GM12878 (cell line): ENCODE measurements around the gene PRR12.

Experiments used
- CEBPB ChIP-seq, 2 experiments: fragments of 150-350 bp in 1 of 2; IDR thresholded peaks; 2 replicates each; pipeline ENCODE4 v1.6.1; 2012 to 2014; ENCODE audit warnings: low read depth in 2 of 2, low read length in 2 of 2, borderline replicate concordance in 1 of 2, inconsistent platforms in 1 of 2
- KDM1A ChIP-seq: fragments of 200-600 bp; sonication (generic); IDR thresholded peaks from 2 replicates; pipeline ENCODE4 v1.6.1; 2016; ENCODE audit warnings: borderline replicate concordance
- SMC3 ChIP-seq: IDR thresholded peaks from 2 replicates; pipeline ENCODE4 v1.6.1; 2011; ENCODE audit warnings: low read length, improper control_type of control experiment, borderline replicate concordance
- TCF3 ChIP-seq: IDR thresholded peaks from 2 replicates; pipeline ENCODE4 v1.6.1; 2012; ENCODE audit warnings: low read depth, mild to moderate bottlenecking, low read length, borderline replicate concordance; ENCODE audit not compliant: insufficient read depth
- ZSCAN29 ChIP-seq: fragments of 450-650 bp; IDR thresholded peaks from 2 replicates; pipeline ENCODE4 v1.6.1; 2017; ENCODE audit warnings: mild to moderate bottlenecking, moderate library complexity
- TF ChIP-seq, protein P1 (sequence below): IDR thresholded peaks from 2 replicates; pipeline ENCODE4 v1.6.1; 2011; ENCODE audit warnings: borderline replicate concordance, low read depth, mild to moderate bottlenecking, moderate library complexity, low read length; ENCODE audit not compliant: insufficient read depth, poor library complexity, severe bottlenecking
- TF ChIP-seq, protein P2 (sequence below), 3 experiments: IDR thresholded peaks in 2 of 3; conservative IDR thresholded peaks in 1 of 3; 2 replicates each; pipeline ENCODE4 v1.5.1; 2011; ENCODE audit warnings: low read depth in 3 of 3, low read length in 3 of 3, mild to moderate bottlenecking in 3 of 3, control low read depth in 2 of 3, moderate library complexity in 2 of 3, inconsistent platforms in 1 of 3, mixed read lengths in 1 of 3; ENCODE audit not compliant: control insufficient read depth in 2 of 3, insufficient read depth in 1 of 3; ENCODE audit errors: extremely low read depth in 1 of 3
- TF ChIP-seq, protein P3 (sequence below): IDR thresholded peaks from 2 replicates; pipeline ENCODE4 v1.6.1; 2012; ENCODE audit warnings: low read length, inconsistent platforms
- TF ChIP-seq, protein P4 (sequence below): IDR thresholded peaks from 2 replicates; pipeline ENCODE4 v1.6.1; 2012; ENCODE audit warnings: low read depth, low read length, improper control_type of control experiment
- TF ChIP-seq, protein P5 (sequence below): IDR thresholded peaks from 2 replicates; pipeline ENCODE4 v1.6.1; 2012; ENCODE audit warnings: mild to moderate bottlenecking, low read depth, low read length

DNA sequence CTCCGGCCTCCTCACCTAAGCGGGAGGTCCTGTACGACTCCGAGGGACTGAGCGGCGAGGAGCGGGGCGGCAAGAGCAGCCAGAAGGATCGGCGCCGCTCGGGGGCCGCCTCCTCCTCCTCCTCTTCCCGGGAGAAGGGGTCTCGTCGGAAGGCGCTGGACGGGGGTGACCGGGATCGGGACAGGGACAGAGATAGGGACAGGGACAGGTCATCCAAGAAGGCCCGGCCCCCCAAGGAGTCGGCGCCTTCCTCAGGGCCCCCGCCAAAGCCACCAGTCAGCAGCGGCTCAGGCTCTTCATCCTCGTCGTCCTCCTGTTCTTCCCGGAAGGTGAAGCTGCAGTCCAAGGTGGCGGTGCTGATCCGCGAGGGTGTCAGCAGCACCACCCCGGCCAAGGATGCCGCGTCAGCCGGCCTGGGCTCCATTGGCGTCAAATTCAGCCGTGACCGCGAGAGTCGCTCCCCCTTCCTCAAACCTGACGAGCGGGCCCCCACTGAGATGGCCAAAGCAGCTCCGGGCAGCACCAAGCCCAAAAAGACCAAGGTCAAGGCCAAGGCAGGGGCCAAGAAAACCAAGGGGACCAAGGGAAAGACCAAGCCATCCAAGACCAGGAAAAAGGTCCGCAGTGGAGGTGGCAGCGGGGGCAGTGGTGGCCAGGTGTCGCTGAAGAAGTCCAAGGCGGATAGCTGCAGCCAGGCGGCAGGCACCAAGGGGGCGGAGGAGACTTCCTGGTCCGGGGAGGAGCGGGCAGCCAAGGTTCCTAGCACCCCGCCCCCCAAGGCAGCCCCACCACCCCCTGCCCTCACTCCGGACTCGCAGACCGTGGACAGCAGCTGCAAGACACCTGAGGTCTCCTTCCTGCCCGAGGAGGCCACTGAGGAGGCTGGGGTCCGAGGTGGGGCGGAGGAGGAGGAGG is 61.8 kb downstream of the PRR12 start:
- TF ChIP-seq TCF3 (no peak), SMC3 (no peak), ZSCAN29 (no peak), KDM1A (no peak), CEBPB (IDR thresholded peaks at IDR 0.05; ENCODE audit: borderline replicate concordance in 1 of 2, low read depth in 2 of 2, low read length in 2 of 2) (no peak)
- TF ChIP-seq, protein P1, sequence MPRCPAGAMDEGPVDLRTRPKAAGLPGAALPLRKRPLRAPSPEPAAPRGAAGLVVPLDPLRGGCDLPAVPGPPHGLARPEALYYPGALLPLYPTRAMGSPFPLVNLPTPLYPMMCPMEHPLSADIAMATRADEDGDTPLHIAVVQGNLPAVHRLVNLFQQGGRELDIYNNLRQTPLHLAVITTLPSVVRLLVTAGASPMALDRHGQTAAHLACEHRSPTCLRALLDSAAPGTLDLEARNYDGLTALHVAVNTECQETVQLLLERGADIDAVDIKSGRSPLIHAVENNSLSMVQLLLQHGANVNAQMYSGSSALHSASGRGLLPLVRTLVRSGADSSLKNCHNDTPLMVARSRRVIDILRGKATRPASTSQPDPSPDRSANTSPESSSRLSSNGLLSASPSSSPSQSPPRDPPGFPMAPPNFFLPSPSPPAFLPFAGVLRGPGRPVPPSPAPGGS: no peak
- TF ChIP-seq, protein P2, sequence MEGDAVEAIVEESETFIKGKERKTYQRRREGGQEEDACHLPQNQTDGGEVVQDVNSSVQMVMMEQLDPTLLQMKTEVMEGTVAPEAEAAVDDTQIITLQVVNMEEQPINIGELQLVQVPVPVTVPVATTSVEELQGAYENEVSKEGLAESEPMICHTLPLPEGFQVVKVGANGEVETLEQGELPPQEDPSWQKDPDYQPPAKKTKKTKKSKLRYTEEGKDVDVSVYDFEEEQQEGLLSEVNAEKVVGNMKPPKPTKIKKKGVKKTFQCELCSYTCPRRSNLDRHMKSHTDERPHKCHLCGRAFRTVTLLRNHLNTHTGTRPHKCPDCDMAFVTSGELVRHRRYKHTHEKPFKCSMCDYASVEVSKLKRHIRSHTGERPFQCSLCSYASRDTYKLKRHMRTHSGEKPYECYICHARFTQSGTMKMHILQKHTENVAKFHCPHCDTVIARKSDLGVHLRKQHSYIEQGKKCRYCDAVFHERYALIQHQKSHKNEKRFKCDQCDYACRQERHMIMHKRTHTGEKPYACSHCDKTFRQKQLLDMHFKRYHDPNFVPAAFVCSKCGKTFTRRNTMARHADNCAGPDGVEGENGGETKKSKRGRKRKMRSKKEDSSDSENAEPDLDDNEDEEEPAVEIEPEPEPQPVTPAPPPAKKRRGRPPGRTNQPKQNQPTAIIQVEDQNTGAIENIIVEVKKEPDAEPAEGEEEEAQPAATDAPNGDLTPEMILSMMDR (IDR thresholded peaks at IDR 0.05 in 2 of 3, conservative IDR thresholded peaks at IDR 0.05 in 1 of 3; ENCODE audit: control insufficient read depth in 2 of 3, extremely low read depth in 1 of 3, insufficient read depth in 1 of 3, low read depth in 3 of 3, low read length in 3 of 3): no peak
- TF ChIP-seq, protein P3, sequence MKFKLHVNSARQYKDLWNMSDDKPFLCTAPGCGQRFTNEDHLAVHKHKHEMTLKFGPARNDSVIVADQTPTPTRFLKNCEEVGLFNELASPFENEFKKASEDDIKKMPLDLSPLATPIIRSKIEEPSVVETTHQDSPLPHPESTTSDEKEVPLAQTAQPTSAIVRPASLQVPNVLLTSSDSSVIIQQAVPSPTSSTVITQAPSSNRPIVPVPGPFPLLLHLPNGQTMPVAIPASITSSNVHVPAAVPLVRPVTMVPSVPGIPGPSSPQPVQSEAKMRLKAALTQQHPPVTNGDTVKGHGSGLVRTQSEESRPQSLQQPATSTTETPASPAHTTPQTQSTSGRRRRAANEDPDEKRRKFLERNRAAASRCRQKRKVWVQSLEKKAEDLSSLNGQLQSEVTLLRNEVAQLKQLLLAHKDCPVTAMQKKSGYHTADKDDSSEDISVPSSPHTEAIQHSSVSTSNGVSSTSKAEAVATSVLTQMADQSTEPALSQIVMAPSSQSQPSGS: no peak
- TF ChIP-seq, protein P4, sequence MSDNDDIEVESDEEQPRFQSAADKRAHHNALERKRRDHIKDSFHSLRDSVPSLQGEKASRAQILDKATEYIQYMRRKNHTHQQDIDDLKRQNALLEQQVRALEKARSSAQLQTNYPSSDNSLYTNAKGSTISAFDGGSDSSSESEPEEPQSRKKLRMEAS: no peak
- TF ChIP-seq, protein P5, sequence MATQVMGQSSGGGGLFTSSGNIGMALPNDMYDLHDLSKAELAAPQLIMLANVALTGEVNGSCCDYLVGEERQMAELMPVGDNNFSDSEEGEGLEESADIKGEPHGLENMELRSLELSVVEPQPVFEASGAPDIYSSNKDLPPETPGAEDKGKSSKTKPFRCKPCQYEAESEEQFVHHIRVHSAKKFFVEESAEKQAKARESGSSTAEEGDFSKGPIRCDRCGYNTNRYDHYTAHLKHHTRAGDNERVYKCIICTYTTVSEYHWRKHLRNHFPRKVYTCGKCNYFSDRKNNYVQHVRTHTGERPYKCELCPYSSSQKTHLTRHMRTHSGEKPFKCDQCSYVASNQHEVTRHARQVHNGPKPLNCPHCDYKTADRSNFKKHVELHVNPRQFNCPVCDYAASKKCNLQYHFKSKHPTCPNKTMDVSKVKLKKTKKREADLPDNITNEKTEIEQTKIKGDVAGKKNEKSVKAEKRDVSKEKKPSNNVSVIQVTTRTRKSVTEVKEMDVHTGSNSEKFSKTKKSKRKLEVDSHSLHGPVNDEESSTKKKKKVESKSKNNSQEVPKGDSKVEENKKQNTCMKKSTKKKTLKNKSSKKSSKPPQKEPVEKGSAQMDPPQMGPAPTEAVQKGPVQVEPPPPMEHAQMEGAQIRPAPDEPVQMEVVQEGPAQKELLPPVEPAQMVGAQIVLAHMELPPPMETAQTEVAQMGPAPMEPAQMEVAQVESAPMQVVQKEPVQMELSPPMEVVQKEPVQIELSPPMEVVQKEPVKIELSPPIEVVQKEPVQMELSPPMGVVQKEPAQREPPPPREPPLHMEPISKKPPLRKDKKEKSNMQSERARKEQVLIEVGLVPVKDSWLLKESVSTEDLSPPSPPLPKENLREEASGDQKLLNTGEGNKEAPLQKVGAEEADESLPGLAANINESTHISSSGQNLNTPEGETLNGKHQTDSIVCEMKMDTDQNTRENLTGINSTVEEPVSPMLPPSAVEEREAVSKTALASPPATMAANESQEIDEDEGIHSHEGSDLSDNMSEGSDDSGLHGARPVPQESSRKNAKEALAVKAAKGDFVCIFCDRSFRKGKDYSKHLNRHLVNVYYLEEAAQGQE: no peak
